Neural crest cell (in vitro differentiated cells): ENCODE data around the gene DPP7. TPM values are rescaled to one million over a fixed set of nuclear protein-coding genes. Genes with fewer than 3 reads are reported as not detected.

Experiments used
- DNase-seq: peaks from one replicate; pipeline ENCODE4 v3.0.0; 2021; ENCODE audit warnings: low read depth, mixed read lengths, low spot score
- H3K27ac Mint-ChIP-seq: one replicate; pipeline ENCODE4 v1.8.0; 2021; ENCODE audit warnings: mild to moderate bottlenecking, mixed read lengths; ENCODE audit not compliant: unreplicated experiment
- H3K27me3 Mint-ChIP-seq: 2 replicates; pipeline ENCODE4 v1.8.0; 2021; ENCODE audit warnings: low read depth, mild to moderate bottlenecking, mixed read lengths
- H3K36me3 Mint-ChIP-seq: 2 replicates; pipeline ENCODE4 v1.8.0; 2021; ENCODE audit warnings: low read depth, mild to moderate bottlenecking, mixed read lengths
- H3K4me1 Mint-ChIP-seq: 2 replicates; pipeline ENCODE4 v1.8.0; 2021; ENCODE audit warnings: mixed read lengths
- H3K4me3 Mint-ChIP-seq: one replicate; pipeline ENCODE4 v1.8.0; 2021; ENCODE audit warnings: mild to moderate bottlenecking, mixed read lengths
- H3K9me3 Mint-ChIP-seq: 2 replicates; pipeline ENCODE4 v1.8.0; 2021; ENCODE audit warnings: mixed read lengths
- total RNA-seq: library from RNA; stranded (reverse); gene quantifications from 2 replicates; pipeline ENCODE4 v1.2.1, GENCODE V29; 2021
- TF ChIP-seq, protein P1 (sequence below): fragments of 200-600 bp; sonication (generic); conservative IDR thresholded peaks from 2 replicates; pipeline ENCODE4 v1.5.0; 2021; ENCODE audit warnings: antibody characterized with exemption, mild to moderate bottlenecking

DPP7 gene
- total RNA-seq, 1 donor from 2014 or later: 46.5 TPM

GRCh38 chr9:137103206-137103999 is 11.1 kb downstream of the DPP7 start:
- Mint-ChIP-seq H3K27ac (no peak overlapping the region), H3K27me3 (no peaks in the 10 kb centered on the region), H3K4me3 (no peak overlapping the region), H3K9me3 (no peaks in the 10 kb centered on the region), H3K4me1 (no peaks in the 10 kb centered on the region), H3K36me3 (peaks cover 4% of the 10 kb centered on the region)
- TF ChIP-seq, protein P1, sequence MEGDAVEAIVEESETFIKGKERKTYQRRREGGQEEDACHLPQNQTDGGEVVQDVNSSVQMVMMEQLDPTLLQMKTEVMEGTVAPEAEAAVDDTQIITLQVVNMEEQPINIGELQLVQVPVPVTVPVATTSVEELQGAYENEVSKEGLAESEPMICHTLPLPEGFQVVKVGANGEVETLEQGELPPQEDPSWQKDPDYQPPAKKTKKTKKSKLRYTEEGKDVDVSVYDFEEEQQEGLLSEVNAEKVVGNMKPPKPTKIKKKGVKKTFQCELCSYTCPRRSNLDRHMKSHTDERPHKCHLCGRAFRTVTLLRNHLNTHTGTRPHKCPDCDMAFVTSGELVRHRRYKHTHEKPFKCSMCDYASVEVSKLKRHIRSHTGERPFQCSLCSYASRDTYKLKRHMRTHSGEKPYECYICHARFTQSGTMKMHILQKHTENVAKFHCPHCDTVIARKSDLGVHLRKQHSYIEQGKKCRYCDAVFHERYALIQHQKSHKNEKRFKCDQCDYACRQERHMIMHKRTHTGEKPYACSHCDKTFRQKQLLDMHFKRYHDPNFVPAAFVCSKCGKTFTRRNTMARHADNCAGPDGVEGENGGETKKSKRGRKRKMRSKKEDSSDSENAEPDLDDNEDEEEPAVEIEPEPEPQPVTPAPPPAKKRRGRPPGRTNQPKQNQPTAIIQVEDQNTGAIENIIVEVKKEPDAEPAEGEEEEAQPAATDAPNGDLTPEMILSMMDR: no peak
- DNase-seq: no peak

- DNase-seq: no peak
- H3K36me3 Mint-ChIP-seq: peaks cover 4% of the 10 kb centered on the region
- H3K4me3 Mint-ChIP-seq: no peak overlapping the region
- H3K9me3 Mint-ChIP-seq: no peaks in the 10 kb centered on the region
- TF ChIP-seq, protein P1: no peak
- no peaks in the 10 kb centered on the region for H3K27me3 Mint-ChIP-seq
- no peak overlapping the region for H3K27ac Mint-ChIP-seq
- no peaks in the 10 kb centered on the region for H3K4me1 Mint-ChIP-seq
These were observed 15.3 kb downstream of the DPP7 start for GRCh38 chr9:137099231-137099630.

- TF ChIP-seq, protein P1: no peak
- H3K36me3 Mint-ChIP-seq: peaks cover 4% of the 10 kb centered on the region
- H3K27me3 Mint-ChIP-seq: no peaks in the 10 kb centered on the region
- no peak for DNase-seq
- no peak overlapping the region for H3K27ac Mint-ChIP-seq
- H3K4me3 Mint-ChIP-seq: no peak overlapping the region
- no peaks in the 10 kb centered on the region for H3K9me3 Mint-ChIP-seq
- H3K4me1 Mint-ChIP-seq: no peaks in the 10 kb centered on the region
These were observed 16.6 kb downstream of the DPP7 start for GRCh38 chr9:137097761-137098462.

- no peaks in the 10 kb centered on the region for H3K9me3 Mint-ChIP-seq
- DNase-seq: no peak
- H3K27ac Mint-ChIP-seq: no peak overlapping the region
- H3K27me3 Mint-ChIP-seq: no peaks in the 10 kb centered on the region
- no peak overlapping the region for H3K4me3 Mint-ChIP-seq
- no peaks in the 10 kb centered on the region for H3K4me1 Mint-ChIP-seq
- peaks cover 4% of the 10 kb centered on the region for H3K36me3 Mint-ChIP-seq
- TF ChIP-seq, protein P1: no peak
These were observed 17.6 kb downstream of the DPP7 start for GRCh38 chr9:137096785-137097546.

DNA sequence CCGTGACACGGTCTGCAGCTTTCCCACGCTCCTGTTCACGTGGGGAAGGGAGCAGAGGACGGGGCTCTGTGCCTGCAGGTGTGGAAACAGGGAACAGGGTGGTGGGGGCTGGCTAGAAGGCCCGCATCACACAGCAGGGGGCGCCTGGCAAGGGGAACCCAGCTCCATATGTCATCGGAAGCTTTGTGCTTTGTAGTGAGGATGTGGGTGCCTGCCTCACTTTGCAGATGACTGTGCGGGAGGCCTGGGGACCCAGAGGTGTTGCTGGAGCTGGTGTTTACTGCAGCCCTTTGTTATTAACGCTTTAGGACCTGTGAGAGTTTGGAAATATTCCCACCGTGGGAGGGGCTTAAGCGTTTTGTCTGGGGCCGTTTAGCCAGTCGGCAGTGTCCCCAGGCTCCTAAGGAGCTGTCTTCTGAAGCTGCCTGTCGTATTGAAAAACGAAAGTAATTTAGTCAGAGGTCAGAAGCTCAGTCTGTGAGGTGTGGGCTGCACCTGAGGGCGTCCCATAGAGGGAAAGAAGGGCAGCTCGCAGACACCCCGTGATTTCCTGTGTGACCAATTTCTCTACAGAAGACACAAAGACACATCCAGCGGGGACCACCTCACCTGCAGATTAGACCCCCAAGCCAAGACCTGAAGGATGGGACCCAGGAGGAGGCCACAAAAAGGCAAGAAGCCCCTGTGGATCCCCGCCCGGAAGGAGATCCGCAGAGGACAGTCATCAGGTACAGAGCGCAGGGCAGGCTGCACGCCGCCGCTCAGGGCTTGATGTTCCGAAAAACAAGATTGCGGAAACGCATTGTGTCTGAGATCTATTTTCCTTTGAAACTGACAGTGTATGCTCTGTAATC is 18.6 kb downstream of the DPP7 start:
- Mint-ChIP-seq H3K4me3 (no peak overlapping the region), H3K27ac (no peak overlapping the region), H3K9me3 (no peaks in the 10 kb centered on the region), H3K4me1 (no peaks in the 10 kb centered on the region), H3K27me3 (no peaks in the 10 kb centered on the region), H3K36me3 (peaks cover 4% of the 10 kb centered on the region)
- no peak for DNase-seq
- TF ChIP-seq, protein P1: no peak
